IMR-90 (cell line): ENCODE measurements around the gene ZNF180. TPM values are rescaled to one million over a fixed set of nuclear protein-coding genes. Genes with fewer than 3 reads are reported as not detected.
"Not testable (repeated sequence)": the region's sequence is repeated elsewhere in the genome, so short reads cannot be mapped to it uniquely, and the experiment has no call there.

Source experiments
- ATAC-seq: fragments of 200-7000 bp; cut with Tn5 transposase; 2 replicates; pipeline ENCODE4 v1.9.1; 2020; ENCODE audit warnings: low read depth, mild to moderate bottlenecking, moderate library complexity
- BruUV-seq: library from RNA; stranded (reverse); fragments of 400-500 nt; replicated peaks from 2 replicates; lab custom pipeline; 2021; lab: Mats Ljungman, UMichigan
- CTCF ChIA-PET: fragments of 300-600 bp; formaldehyde crosslinking; extraction: SDS; loops from one replicate; lab custom pipeline; 2021; ENCODE audit warnings: antibody characterized with exemption; lab: Yijun Ruan, JAX
- POLR2A ChIA-PET: fragments of 300-600 bp; sonication (Branson Sonifier 250); formaldehyde crosslinking; loops from one replicate; lab custom pipeline; 2022; ENCODE audit warnings: antibody characterized with exemption; ENCODE audit not compliant: unreplicated experiment; lab: Charles Lee
- DNase-seq: peaks from one replicate; pipeline ENCODE4 v3.0.0; 2013
- H2AFZ ChIP-seq: replicated peaks from 2 replicates; pipeline ENCODE3; 2013; ENCODE audit warnings: low read length, mild to moderate bottlenecking; ENCODE audit not compliant: poor library complexity
- H2AK5ac ChIP-seq: 2 replicates; pipeline ENCODE4 v1.6.1; 2013; ENCODE audit warnings: low read depth, low read length, inconsistent platforms
- H2AK9ac ChIP-seq: replicated peaks from 2 replicates; pipeline ENCODE3; 2013; ENCODE audit warnings: mild to moderate bottlenecking, low read depth, low read length, moderate library complexity; ENCODE audit not compliant: poor library complexity
- H2BK120ac ChIP-seq: 2 replicates; pipeline ENCODE4 v1.6.1; 2013; ENCODE audit warnings: low read depth, low read length, inconsistent platforms
- H2BK15ac ChIP-seq: 3 replicates; pipeline ENCODE4 v1.6.1; 2013; ENCODE audit warnings: low read depth, low read length, inconsistent platforms
- H2BK20ac ChIP-seq: 2 replicates; pipeline ENCODE4 v1.6.1; 2013; ENCODE audit warnings: low read depth, mild to moderate bottlenecking, inconsistent platforms, low read length, moderate library complexity
- H2BK5ac ChIP-seq: 2 replicates; pipeline ENCODE4 v1.6.1; 2013; ENCODE audit warnings: mild to moderate bottlenecking, low read depth, low read length, inconsistent platforms; ENCODE audit not compliant: poor library complexity, severe bottlenecking
- H3K14ac ChIP-seq: replicated peaks from 2 replicates; pipeline ENCODE4 v1.6.1; 2013; ENCODE audit warnings: low read depth, low read length, inconsistent platforms
- H3K18ac ChIP-seq: 2 replicates; pipeline ENCODE4 v1.6.1; 2013; ENCODE audit warnings: low read depth, low read length, control low read depth
- H3K23ac ChIP-seq: 2 replicates; pipeline ENCODE4 v1.6.1; 2013; ENCODE audit warnings: low read depth, low read length, inconsistent platforms
- H3K27ac ChIP-seq: 2 replicates; pipeline ENCODE4 v1.5.1; 2013; ENCODE audit warnings: mild to moderate bottlenecking, control low read depth, low read length; ENCODE audit not compliant: insufficient read depth
- H3K27me3 ChIP-seq: 2 replicates; pipeline ENCODE4 v1.6.1; 2013; ENCODE audit warnings: low read length; ENCODE audit not compliant: control insufficient read depth, insufficient read depth
- H3K36me3 ChIP-seq: 2 replicates; pipeline ENCODE4 v1.6.1; 2013; ENCODE audit warnings: low read length, mixed read lengths; ENCODE audit not compliant: control insufficient read depth, insufficient read depth
- H3K4ac ChIP-seq: 2 replicates; pipeline ENCODE4 v1.6.1; 2013; ENCODE audit warnings: low read depth, low read length, inconsistent platforms
- H3K4me1 ChIP-seq: 2 replicates; pipeline ENCODE4 v1.6.1; 2013; ENCODE audit warnings: low read length, mixed read lengths; ENCODE audit not compliant: control insufficient read depth, insufficient read depth
- H3K4me2 ChIP-seq: 2 replicates; pipeline ENCODE4 v1.6.1; 2013; ENCODE audit warnings: low read depth, mild to moderate bottlenecking, control low read depth, low read length, moderate library complexity
- H3K4me3 ChIP-seq: 2 replicates; pipeline ENCODE4 v1.5.1; 2013; ENCODE audit warnings: low read depth, mild to moderate bottlenecking, control low read depth, low read length, moderate library complexity; ENCODE audit not compliant: insufficient read depth
- H3K56ac ChIP-seq: 2 replicates; pipeline ENCODE4 v1.6.1; 2013; ENCODE audit warnings: low read length, inconsistent platforms; ENCODE audit not compliant: insufficient read depth; ENCODE audit errors: extremely low read depth
- H3K79me1 ChIP-seq, 2 experiments: 2 replicates each; pipeline ENCODE4 v1.6.1; 2013; ENCODE audit warnings: low read length in 2 of 2, inconsistent platforms in 1 of 2, low read depth in 1 of 2
- H3K9ac ChIP-seq: 2 replicates; pipeline ENCODE4 v1.6.1; 2013; ENCODE audit warnings: low read depth, low read length, control low read depth
- H3K9me1 ChIP-seq: 2 replicates; pipeline ENCODE4 v1.6.1; 2013; ENCODE audit warnings: low read length, inconsistent platforms; ENCODE audit not compliant: insufficient read depth
- H3K9me3 ChIP-seq: 2 replicates; pipeline ENCODE4 v1.6.1; 2013; ENCODE audit warnings: low read length; ENCODE audit not compliant: control insufficient read depth, insufficient read depth
- H4K20me1 ChIP-seq: 2 replicates; pipeline ENCODE4 v1.6.1; 2013; ENCODE audit warnings: low read length, inconsistent platforms; ENCODE audit not compliant: insufficient read depth
- H4K5ac ChIP-seq: 2 replicates; pipeline ENCODE4 v1.6.1; 2013; ENCODE audit warnings: mild to moderate bottlenecking, low read depth, low read length, control low read depth
- H4K8ac ChIP-seq, 2 experiments: 2 replicates each; pipeline ENCODE4 v1.6.1; 2013; ENCODE audit warnings: low read depth in 2 of 2, low read length in 2 of 2, control low read depth in 1 of 2, inconsistent platforms in 1 of 2
- H4K91ac ChIP-seq: 2 replicates; pipeline ENCODE4 v1.6.1; 2013; ENCODE audit warnings: low read depth, low read length, inconsistent platforms; ENCODE audit not compliant: insufficient read depth
- WGBS, 2 experiments: methylation state at CpG; one replicate each; pipeline versions ENCODE4 v1.1.5 to v1.1.7; 2013; ENCODE audit warnings: missing lambda C conversion rate in 2 of 2; ENCODE audit not compliant: insufficient read length in 1 of 2; ENCODE audit errors: extremely low coverage in 2 of 2; 5-methylcytosine and 5-hydroxymethylcytosine counted together
- dilution Hi-C: fragments of 300-500 bp; cut with HindIII; formaldehyde crosslinking; loops from one replicate; pipeline ENCODE4 v1.14.3; 2018; ENCODE audit warnings: low sequenced_read_pairs; ENCODE audit not compliant: unreplicated experiment
- in situ Hi-C: fragments of 300-500 bp; cut with MboI; formaldehyde crosslinking; loops from 3 replicates; pipeline ENCODE4 v1.14.3; 2019; ENCODE audit warnings: low sequenced_read_pairs, inconsistent platforms, mixed read lengths
- intact Hi-C: fragments of 100-400 bp; cut with micrococcal nuclease; formaldehyde crosslinking; loops from 2 replicates; pipeline ENCODE4 v1.10.0; 2022
- polyA plus RNA-seq, 3 experiments: library from polyadenylated mRNA; depleted of rRNA; stranded (reverse); fragments of >200 nt; gene quantifications; 2 replicates each; pipeline ENCODE4 v1.2.3, GENCODE V29; 2012; ENCODE audit warnings: low replicate concordance in 1 of 3
- total RNA-seq: library from RNA; depleted of rRNA; stranded (reverse); fragments of >200 nt; gene quantifications from 2 replicates; pipeline ENCODE4 v1.2.3, GENCODE V29; 2012

ZNF180 gene
- total and polyA plus RNA-seq, 2 of the 4 experiments (the other 2 are of a cell fraction): 2.8 to 26.3 TPM

- WGBS, 2 experiments: no CpG with 5 or more reads among the region's 3 CpGs
- dilution Hi-C loops, H3K14ac ChIP-seq, H2AFZ ChIP-seq, H3K56ac ChIP-seq, H3K79me1 ChIP-seq, H2BK15ac ChIP-seq, POLR2A ChIA-PET, in situ Hi-C loops, intact Hi-C loops, H4K91ac ChIP-seq, H2BK120ac ChIP-seq, H2AK5ac ChIP-seq, H2AK9ac ChIP-seq, H4K20me1 ChIP-seq, H3K23ac ChIP-seq, H3K4me3 ChIP-seq, H3K27ac ChIP-seq, CTCF ChIA-PET, H3K4me2 ChIP-seq, H2BK20ac ChIP-seq, H3K9ac ChIP-seq, H3K9me3 ChIP-seq, ATAC-seq, H4K5ac ChIP-seq, H3K4ac ChIP-seq, DNase-seq, H2BK5ac ChIP-seq, H3K18ac ChIP-seq, H3K9me1 ChIP-seq, BruUV-seq, H4K8ac ChIP-seq, H3K36me3 ChIP-seq, H3K4me1 ChIP-seq: not testable (repeated sequence)
- peaks cover 20% of the 10 kb centered on the region for H3K27me3 ChIP-seq
Measured at GRCh38 chr19:44535361-44535760, 35.0 kb upstream of the ZNF180 start.
